HepG2 (cell line): ENCODE results near the gene GOLT1A. TPM values are rescaled to one million over a fixed set of nuclear protein-coding genes. Genes with fewer than 3 reads are reported as not detected.

ENCODE experiments used
- ATF6 ChIP-seq: sonication (generic); formaldehyde crosslinking; conservative IDR thresholded peaks from 2 replicates; pipeline ENCODE4 v1.4.0; 2020; ENCODE audit warnings: missing genetic modification reagents
- ATF7 ChIP-seq, 2 experiments: fragments of 450-650 bp in 1 of 2; sonication (generic) in 1 of 2; formaldehyde crosslinking in 1 of 2; IDR thresholded peaks; 2 replicates each; pipeline versions ENCODE4 v1.4.0 to v1.6.1; 2016 to 2020; ENCODE audit warnings: antibody characterized with exemption in 1 of 2, mild to moderate bottlenecking in 1 of 2, missing genetic modification reagents in 1 of 2
- ERF ChIP-seq: IDR thresholded peaks from 2 replicates; pipeline ENCODE4 v1.6.1; 2018; ENCODE audit warnings: missing biosample characterization, missing genetic modification reagents
- GABPB1 ChIP-seq: IDR thresholded peaks from 2 replicates; pipeline ENCODE4 v1.6.1; 2016; ENCODE audit warnings: mild to moderate bottlenecking, missing genetic modification reagents, moderate library complexity, missing compliant biosample characterization
- HHEX ChIP-seq: IDR thresholded peaks from 2 replicates; pipeline ENCODE4 v1.6.1; 2016; ENCODE audit warnings: control low read depth
- HOMEZ ChIP-seq: IDR thresholded peaks from 2 replicates; pipeline ENCODE4 v1.6.1; 2016; ENCODE audit warnings: low read depth
- JUNB ChIP-seq: sonication (generic); formaldehyde crosslinking; IDR thresholded peaks from 2 replicates; pipeline ENCODE4 v1.8.0; 2022; ENCODE audit warnings: missing genetic modification reagents, mild to moderate bottlenecking, borderline replicate concordance
- KLF13 ChIP-seq: sonication (generic); formaldehyde crosslinking; IDR thresholded peaks from 2 replicates; pipeline ENCODE4 v1.4.0; 2020; ENCODE audit warnings: mild to moderate bottlenecking, missing genetic modification reagents
- NFIB ChIP-seq: sonication (generic); formaldehyde crosslinking; IDR thresholded peaks from 2 replicates; pipeline ENCODE4 v1.9.0; 2021; ENCODE audit warnings: missing genetic modification reagents, mild to moderate bottlenecking, borderline replicate concordance
- POLR2G ChIP-seq: fragments of 200-400 bp; formaldehyde crosslinking; IDR thresholded peaks from 2 replicates; pipeline ENCODE4 v1.6.1; 2018; ENCODE audit warnings: mild to moderate bottlenecking, low read depth, low read length, moderate library complexity
- REPIN1 ChIP-seq: sonication (generic); formaldehyde crosslinking; IDR thresholded peaks from 2 replicates; pipeline ENCODE4 v1.8.0; 2022; ENCODE audit warnings: missing genetic modification reagents, low read depth, mild to moderate bottlenecking, borderline replicate concordance
- RNF219 ChIP-seq: sonication (generic); formaldehyde crosslinking; IDR thresholded peaks from 2 replicates; pipeline ENCODE4 v1.5.0; 2020; ENCODE audit warnings: mild to moderate bottlenecking, missing genetic modification reagents
- STAT5B ChIP-seq: sonication (generic); formaldehyde crosslinking; IDR thresholded peaks from 2 replicates; pipeline ENCODE4 v1.4.0; 2020; ENCODE audit warnings: missing genetic modification reagents
- ZNF136 ChIP-seq: sonication (generic); formaldehyde crosslinking; IDR thresholded peaks from 2 replicates; pipeline ENCODE4 v1.8.1; 2022; ENCODE audit warnings: low read depth, mild to moderate bottlenecking, moderate library complexity, missing genetic modification reagents
- ZNF292 ChIP-seq: sonication (generic); formaldehyde crosslinking; IDR thresholded peaks from 2 replicates; pipeline ENCODE4 v1.8.1; 2022; ENCODE audit warnings: mild to moderate bottlenecking, low read depth, missing genetic modification reagents, borderline replicate concordance
- ZNF3 ChIP-seq: IDR thresholded peaks from 2 replicates; pipeline ENCODE4 v1.7.0; 2017; ENCODE audit warnings: inconsistent platforms
- ZNF713 ChIP-seq: sonication (generic); formaldehyde crosslinking; IDR thresholded peaks from 2 replicates; pipeline ENCODE4 v1.4.0; 2020; ENCODE audit warnings: mild to moderate bottlenecking, missing genetic modification reagents
- ZSCAN21 ChIP-seq: sonication (generic); formaldehyde crosslinking; IDR thresholded peaks from 2 replicates; pipeline ENCODE4 v1.8.0; 2022; ENCODE audit warnings: mild to moderate bottlenecking, missing genetic modification reagents, moderate library complexity, borderline replicate concordance
- polyA plus RNA-seq, 8 experiments: library from polyadenylated mRNA; depleted of rRNA in 3 of 8; stranded (reverse) in 7 of 8; unstranded in 1 of 8; fragments of >200 nt; fragmentation: Illumina TruSeq in 4 of 8; extraction: Trizol in 4 of 8; gene quantifications; 2 replicates each; pipeline versions ENCODE4 v1.2.1 to v1.2.3, GENCODE V29; 2011 to 2016; ENCODE audit warnings: low read depth in 4 of 8, missing spikeins in 1 of 8, mixed read lengths in 1 of 8; ENCODE audit not compliant: insufficient read depth in 1 of 8
- total RNA-seq, 5 experiments: library from RNA; depleted of rRNA; stranded (reverse); fragments of >200 nt; fragmentation: Illumina TruSeq; extraction: Trizol; gene quantifications; 2 replicates each; pipeline ENCODE4 v1.2.3, GENCODE V29; 2016; ENCODE audit warnings: low read depth in 1 of 5
- TF ChIP-seq, protein P1 (sequence below): IDR thresholded peaks from 2 replicates; pipeline ENCODE4 v1.6.1; 2016; ENCODE audit warnings: missing compliant biosample characterization, missing genetic modification reagents, borderline replicate concordance
- TF ChIP-seq, protein P2 (sequence below): sonication (generic); formaldehyde crosslinking; IDR thresholded peaks from 2 replicates; pipeline ENCODE4 v1.8.0; 2022; ENCODE audit warnings: missing genetic modification reagents, low read depth, mild to moderate bottlenecking, borderline replicate concordance

Gene GOLT1A
- total and polyA plus RNA-seq, 2 of the 13 experiments (the other 11 are each of a cell fraction or from before 2014, with no cell fraction given): 25.8 to 28.0 TPM

DNA sequence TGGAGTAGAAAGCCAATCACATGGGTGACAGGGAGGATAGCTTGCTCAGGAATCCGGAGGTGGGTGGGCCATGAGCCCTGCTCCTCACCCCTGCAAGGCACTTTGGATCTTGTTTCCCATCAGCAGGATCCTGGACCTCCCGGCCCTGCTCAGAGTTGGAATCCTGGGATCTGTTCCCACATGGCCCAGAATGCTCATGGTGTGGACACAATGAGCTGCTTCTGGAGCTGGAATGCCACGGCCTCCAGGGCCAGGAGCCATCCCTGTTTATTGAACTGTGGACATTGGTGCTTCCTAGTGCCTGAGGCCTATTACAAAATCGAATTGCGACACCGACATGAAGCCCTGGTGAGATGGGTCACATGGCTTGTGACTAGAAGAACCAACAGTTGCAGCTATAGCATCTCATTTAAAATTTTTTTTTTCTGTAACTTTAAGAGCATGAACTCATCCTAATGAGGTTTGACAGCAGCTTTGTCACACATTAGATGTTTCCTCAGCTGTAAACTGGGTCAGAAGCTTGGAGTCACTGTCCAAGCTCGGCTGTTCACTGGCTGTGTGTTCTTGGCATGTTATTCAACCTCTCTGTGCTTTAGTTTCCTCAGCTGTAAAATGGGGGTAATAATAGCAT, 40.4 kb upstream of the GOLT1A start (continued):
- TF ChIP-seq ZNF136 (0 out of 2 replicates have a peak, but pooled peaks have one; percentile 54), NFIB (CRISPR knock-in tag) (0 out of 2 replicates have a peak, but pooled peaks have one; percentile 35), POLR2G (peak; percentile 58; the same call in 1 of the 2 replicates), HHEX (CRISPR knock-in tag) (no peak), REPIN1 (CRISPR knock-in tag) (peak; percentile 76; the same call in 1 of the 2 replicates), RNF219 (no peak), ZSCAN21 (CRISPR knock-in tag) (no peak), ERF (CRISPR knock-in tag) (peak; percentile 68; the same call in 1 of the 2 replicates), GABPB1 (CRISPR knock-in tag) (peak; percentile 52), ZNF3 (CRISPR knock-in tag) (0 out of 2 replicates have a peak, but pooled peaks have one; percentile 55), ATF6 (CRISPR knock-in tag) (no peak), ZNF713 (CRISPR knock-in tag) (0 out of 2 replicates have a peak, but pooled peaks have one; percentile 39), KLF13 (CRISPR knock-in tag) (no peak), ATF7 (IDR thresholded peaks at IDR 0.05) (peak; percentile 9; the same call in 1 of the 2 replicates), ATF7 (CRISPR knock-in tag; IDR thresholded peaks at IDR 0.05) (0 out of 2 replicates have a peak, but pooled peaks have one; percentile 54), STAT5B (CRISPR knock-in tag) (no peak; the same call in 1 of the 2 replicates), HOMEZ (CRISPR knock-in tag) (peak; percentile 85), JUNB (CRISPR knock-in tag) (no peak), ZNF292 (peak; percentile 76; the same call in 1 of the 2 replicates)
- TF ChIP-seq, protein P1, sequence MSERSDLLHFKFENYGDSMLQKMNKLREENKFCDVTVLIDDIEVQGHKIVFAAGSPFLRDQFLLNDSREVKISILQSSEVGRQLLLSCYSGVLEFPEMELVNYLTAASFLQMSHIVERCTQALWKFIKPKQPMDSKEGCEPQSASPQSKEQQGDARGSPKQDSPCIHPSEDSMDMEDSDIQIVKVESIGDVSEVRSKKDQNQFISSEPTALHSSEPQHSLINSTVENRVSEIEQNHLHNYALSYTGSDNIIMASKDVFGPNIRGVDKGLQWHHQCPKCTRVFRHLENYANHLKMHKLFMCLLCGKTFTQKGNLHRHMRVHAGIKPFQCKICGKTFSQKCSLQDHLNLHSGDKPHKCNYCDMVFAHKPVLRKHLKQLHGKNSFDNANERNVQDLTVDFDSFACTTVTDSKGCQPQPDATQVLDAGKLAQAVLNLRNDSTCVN (CRISPR knock-in tag): peak; percentile 94
- TF ChIP-seq, protein P2, sequence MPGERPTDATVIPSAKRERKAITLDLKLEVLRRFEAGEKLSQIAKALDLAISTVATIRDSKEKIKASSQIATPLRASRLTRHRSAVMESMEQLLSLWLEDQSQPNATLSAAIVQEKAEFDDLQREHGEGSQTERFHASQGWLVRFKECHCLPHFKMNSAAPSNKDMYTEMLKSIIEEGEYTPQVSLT (CRISPR knock-in tag): no peak
